Transverse colon (tissue), 4 donors: ENCODE measurements around the gene VPS4A. TPM values are rescaled to one million over a fixed set of nuclear protein-coding genes. Genes with fewer than 3 reads are reported as not detected.
A peak's percentile ranks its signal among the peaks of the same experiment; 100 is the strongest.

ENCODE experiments used
- DNase-seq: peaks from one replicate; pipeline ENCODE4 v3.0.0-alpha.2; 2019
- H3K27ac ChIP-seq, 4 donors: fragments of 200-600 bp; sonication (generic); 2 replicates each; pipeline ENCODE4 v1.5.1; 2016 to 2018; ENCODE audit warnings: inconsistent platforms in 4 of 4
- H3K27me3 ChIP-seq: fragments of 200-600 bp; sonication (generic); 2 replicates; pipeline ENCODE4 v1.5.1; 2017; ENCODE audit warnings: inconsistent platforms
- H3K36me3 ChIP-seq, 4 donors: fragments of 200-600 bp; sonication (generic); 2 replicates each; pipeline ENCODE4 v1.5.1; 2017 to 2019; ENCODE audit warnings: inconsistent platforms in 4 of 4
- H3K4me1 ChIP-seq, 4 donors: fragments of 200-600 bp; sonication (generic); 2 replicates each; pipeline ENCODE4 v1.5.1; 2017 to 2020; ENCODE audit warnings: inconsistent platforms in 4 of 4
- H3K4me3 ChIP-seq, 4 donors: fragments of 200-600 bp; sonication (generic); 1 replicate in 1 of 4; 2 replicates in 3 of 4; pipeline versions ENCODE4 v1.5.1 to v1.6.1; 2017 to 2019; ENCODE audit warnings: inconsistent platforms in 4 of 4
- H3K9me3 ChIP-seq, 2 donors: fragments of 200-600 bp; sonication (generic); 2 replicates each; pipeline ENCODE4 v1.5.1; 2017 to 2019; ENCODE audit warnings: inconsistent platforms in 2 of 2
- EP300 ChIP-seq: sonication (generic); formaldehyde crosslinking; IDR thresholded peaks from one replicate; pipeline ENCODE4 v1.6.1; 2017; ENCODE audit warnings: antibody characterized with exemption, low read depth
- POLR2A ChIP-seq: fragments of 450-650 bp; IDR thresholded peaks from one replicate; pipeline ENCODE4 v1.6.1; 2016; ENCODE audit warnings: antibody characterized with exemption, mild to moderate bottlenecking, moderate library complexity
- POLR2AphosphoS5 ChIP-seq, 3 donors: sonication (generic); formaldehyde crosslinking; IDR thresholded peaks; one replicate each; pipeline ENCODE4 v1.6.1; 2016; ENCODE audit warnings: antibody characterized with exemption in 3 of 3
- WGBS, 2 donors: methylation state at CpG; one replicate each; pipeline ENCODE4 v1.1.5; 2018; ENCODE audit warnings: low coverage in 1 of 2; 5-methylcytosine and 5-hydroxymethylcytosine counted together
- in situ Hi-C, 4 donors: fragments of 200-750 bp; cut with MboI; loops; one replicate each; pipeline versions ENCODE4 v1.15.0 to v1.15.1; 2017; ENCODE audit warnings: low sequenced_read_pairs in 3 of 4, low pct_ligation_motif_present in 1 of 4, low pct_unique_long_range_greater_than_20kb in 1 of 4
- intact Hi-C: fragments of 100-400 bp; cut with DNase I; formaldehyde crosslinking; loops from one replicate; pipeline ENCODE4 v1.15.1; 2023; ENCODE audit warnings: low total_unique reads
- total RNA-seq, 4 donors: library from RNA; depleted of rRNA; stranded (reverse); fragments of >200 nt; gene quantifications; one replicate each; pipeline ENCODE4 v1.1.0, GENCODE V29; 2016
- TF ChIP-seq, protein P1 (sequence below), 5 experiments: fragments of 200-600 bp in 3 of 5; fragments of 450-650 bp in 2 of 5; sonication (generic) in 3 of 5; IDR thresholded peaks; 1 replicate in 2 of 5; 2 replicates in 3 of 5; pipeline ENCODE4 v1.5.1; 2016 to 2017; ENCODE audit warnings: antibody characterized with exemption in 5 of 5, inconsistent platforms in 3 of 5, mild to moderate bottlenecking in 2 of 5, moderate library complexity in 1 of 5

The VPS4A gene
- total RNA-seq, 4 donors from 2014 or later = 11.9 to 151 (median 42.7) TPM

- Histone ChIP-seq H3K27ac (no peak overlapping the region), H3K4me3 (no peak overlapping the region), H3K36me3 (peaks cover 0 to 6% (median under 1%) of the 10 kb centered on the region in 4 donors), H3K27me3 (no peaks in the 10 kb centered on the region), H3K9me3 (no peaks in the 10 kb centered on the region), H3K4me1 (peaks cover 0 to 5% (median 2%) of the 10 kb centered on the region in 4 donors)
- in situ Hi-C loops = no loop called here
- intact Hi-C loops = no loop called here
- TF ChIP-seq POLR2A (no peak), POLR2AphosphoS5 (IDR thresholded peaks at IDR 0.05) (no peak), EP300 (no peak)
- TF ChIP-seq, protein P1, sequence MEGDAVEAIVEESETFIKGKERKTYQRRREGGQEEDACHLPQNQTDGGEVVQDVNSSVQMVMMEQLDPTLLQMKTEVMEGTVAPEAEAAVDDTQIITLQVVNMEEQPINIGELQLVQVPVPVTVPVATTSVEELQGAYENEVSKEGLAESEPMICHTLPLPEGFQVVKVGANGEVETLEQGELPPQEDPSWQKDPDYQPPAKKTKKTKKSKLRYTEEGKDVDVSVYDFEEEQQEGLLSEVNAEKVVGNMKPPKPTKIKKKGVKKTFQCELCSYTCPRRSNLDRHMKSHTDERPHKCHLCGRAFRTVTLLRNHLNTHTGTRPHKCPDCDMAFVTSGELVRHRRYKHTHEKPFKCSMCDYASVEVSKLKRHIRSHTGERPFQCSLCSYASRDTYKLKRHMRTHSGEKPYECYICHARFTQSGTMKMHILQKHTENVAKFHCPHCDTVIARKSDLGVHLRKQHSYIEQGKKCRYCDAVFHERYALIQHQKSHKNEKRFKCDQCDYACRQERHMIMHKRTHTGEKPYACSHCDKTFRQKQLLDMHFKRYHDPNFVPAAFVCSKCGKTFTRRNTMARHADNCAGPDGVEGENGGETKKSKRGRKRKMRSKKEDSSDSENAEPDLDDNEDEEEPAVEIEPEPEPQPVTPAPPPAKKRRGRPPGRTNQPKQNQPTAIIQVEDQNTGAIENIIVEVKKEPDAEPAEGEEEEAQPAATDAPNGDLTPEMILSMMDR (IDR thresholded peaks at IDR 0.05) = no peak
- WGBS, 2 donors = 92% methylated on average over 6 of the region's 6 CpGs; no CpG with 5 or more reads in 1 of the 2 donors
- no peak for DNase-seq
These were observed 35.5 kb downstream of the VPS4A start for GRCh38 chr16:69346683-69347082.

DNA sequence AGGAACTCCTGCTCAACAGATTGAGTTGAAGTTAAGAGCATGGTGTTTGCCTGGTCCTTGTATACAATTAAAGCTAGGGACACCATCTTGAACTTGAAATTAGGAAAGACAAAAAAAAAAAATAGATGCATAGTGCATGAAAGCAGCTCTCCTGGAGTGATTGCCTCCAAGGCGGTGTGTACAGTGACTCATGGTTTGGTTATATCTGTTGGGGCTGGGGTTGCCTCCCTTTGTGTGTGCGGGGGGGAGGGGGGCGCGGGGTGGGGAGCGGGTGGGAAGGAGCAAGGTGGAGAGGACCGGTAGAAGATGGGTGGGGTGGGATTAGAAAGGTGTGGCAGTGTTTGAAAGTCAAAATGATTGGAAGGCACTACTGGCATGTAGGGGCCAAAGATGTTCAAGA is 37.1 kb downstream of the VPS4A start:
- Histone ChIP-seq H3K36me3 (no peaks in the 10 kb centered on the region), H3K4me1 (peaks cover 0 to 7% (median 2%) of the 10 kb centered on the region in 4 donors), H3K9me3 (no peaks in the 10 kb centered on the region), H3K4me3 (no peak overlapping the region), H3K27me3 (no peaks in the 10 kb centered on the region), H3K27ac (no peak overlapping the region)
- intact Hi-C loops (no loop called here), in situ Hi-C loops (no loop called here)
- TF ChIP-seq, protein P1 (IDR thresholded peaks at IDR 0.05) = no peak
- TF ChIP-seq EP300 (no peak), POLR2A (no peak), POLR2AphosphoS5 (IDR thresholded peaks at IDR 0.05) (no peak)
- 83 to 90% methylated on average over 2 to 6 of the region's 6 CpGs for WGBS, 2 donors
- no peak for DNase-seq

DNA sequence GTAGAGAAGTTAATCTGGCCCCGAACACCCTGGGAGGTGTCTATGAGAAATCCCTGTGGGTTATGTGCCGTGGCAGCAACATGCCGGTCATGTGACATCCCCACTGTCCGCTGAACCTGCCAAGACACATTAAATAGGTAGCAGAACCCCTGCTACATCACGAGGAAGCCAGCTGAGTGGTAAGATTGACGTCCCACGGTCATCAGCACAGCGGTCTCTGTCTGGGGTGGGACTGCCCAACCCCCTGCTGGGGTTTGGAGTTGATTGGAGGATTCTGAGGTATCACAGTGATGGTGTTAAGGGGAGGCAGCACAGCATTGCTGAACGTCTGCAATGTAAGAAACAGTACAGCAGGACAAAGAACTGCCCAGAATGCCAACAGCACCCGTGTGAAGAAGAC is 38.4 kb downstream of the VPS4A start:
- no peak for TF ChIP-seq POLR2AphosphoS5 (IDR thresholded peaks at IDR 0.05)
- TF ChIP-seq EP300 = no peak
- no peak for TF ChIP-seq POLR2A
- TF ChIP-seq, protein P1 (IDR thresholded peaks at IDR 0.05) = no peak
- DNase-seq = no peak
- Histone ChIP-seq H3K27me3 (no peaks in the 10 kb centered on the region), H3K27ac (no peak overlapping the region), H3K4me3 (no peak overlapping the region), H3K4me1 (peaks cover 0 to 7% (median 2%) of the 10 kb centered on the region in 4 donors), H3K36me3 (no peaks in the 10 kb centered on the region), H3K9me3 (no peaks in the 10 kb centered on the region)
- in situ Hi-C loops = no loop called here
- intact Hi-C loops = no loop called here
- 91 to 100% methylated on average over 1 to 10 of the region's 10 CpGs for WGBS, 2 donors

DNA sequence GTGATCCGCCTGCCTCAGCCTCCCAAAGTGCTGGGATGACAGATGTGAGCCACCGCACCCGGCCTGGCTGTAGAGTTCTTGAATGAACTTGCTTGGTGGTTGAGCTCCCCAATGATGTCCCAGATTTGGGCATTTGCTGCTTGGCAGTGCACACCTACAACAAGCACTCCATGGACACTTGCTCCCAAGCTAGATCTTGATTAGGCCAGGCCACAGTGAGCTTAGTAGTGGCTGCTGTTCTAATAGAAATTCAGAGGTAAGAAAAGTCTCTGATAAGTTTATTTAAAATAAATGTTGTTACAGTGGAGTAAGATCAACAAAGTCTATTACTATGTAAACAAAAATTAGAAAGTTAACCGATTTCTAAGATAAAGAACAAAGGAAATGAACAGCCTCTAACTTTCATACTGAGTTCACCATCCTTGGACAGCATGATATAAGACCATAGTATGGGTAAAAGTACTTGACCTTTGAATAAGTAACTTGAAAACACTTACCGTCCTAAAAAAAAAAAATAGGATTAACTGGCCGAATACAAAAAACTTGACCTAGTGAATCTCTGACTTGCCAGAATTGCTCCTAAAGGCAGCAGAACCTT is 39.5 kb downstream of the VPS4A start:
- TF ChIP-seq POLR2AphosphoS5 (IDR thresholded peaks at IDR 0.05) = no peak
- no peak for TF ChIP-seq POLR2A
- TF ChIP-seq, protein P1 (IDR thresholded peaks at IDR 0.05) = no peak
- TF ChIP-seq EP300 = no peak
- 37 to 71% methylated on average over 2 to 6 of the region's 6 CpGs for WGBS, 2 donors
- intact Hi-C loops = no loop called here
- no peaks in the 10 kb centered on the region for H3K9me3 ChIP-seq
- H3K4me1 ChIP-seq = peaks cover 0 to 7% (median 2%) of the 10 kb centered on the region in 4 donors
- peaks cover 0 to 5% (median 1%) of the 10 kb centered on the region in 4 donors for H3K36me3 ChIP-seq
- no peaks in the 10 kb centered on the region for H3K27me3 ChIP-seq
- no peak for DNase-seq
- peak overlapping the region in 3 of 4 donors; percentile 66 to 70 (median 68) for H3K27ac ChIP-seq
- in situ Hi-C loops = no loop called here
- H3K4me3 ChIP-seq = no peak overlapping the region
